Measurements from ENCODE around the gene DHODH.

DNA sequence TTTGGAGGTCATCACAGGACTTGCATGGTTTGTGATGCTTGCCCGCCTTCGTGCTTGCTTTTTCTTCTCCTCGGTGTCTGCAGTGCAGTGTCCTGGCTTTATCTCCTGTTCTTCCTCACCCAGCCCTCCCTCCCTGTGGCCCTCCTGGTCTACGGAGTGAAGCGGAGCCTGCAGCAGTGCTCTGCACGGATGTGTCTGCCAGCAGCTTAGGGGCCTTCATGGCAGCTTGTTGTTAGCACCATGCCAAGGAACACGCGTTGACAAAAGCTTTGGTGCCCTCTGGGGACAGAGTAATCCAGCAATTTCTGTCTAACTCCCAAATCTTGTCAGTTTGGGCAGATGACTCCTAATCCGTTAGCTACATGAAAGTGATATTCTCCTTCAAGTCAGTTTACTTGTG, 9.9 kb downstream of the DHODH start:
- TF ChIP-seq, protein P1, sequence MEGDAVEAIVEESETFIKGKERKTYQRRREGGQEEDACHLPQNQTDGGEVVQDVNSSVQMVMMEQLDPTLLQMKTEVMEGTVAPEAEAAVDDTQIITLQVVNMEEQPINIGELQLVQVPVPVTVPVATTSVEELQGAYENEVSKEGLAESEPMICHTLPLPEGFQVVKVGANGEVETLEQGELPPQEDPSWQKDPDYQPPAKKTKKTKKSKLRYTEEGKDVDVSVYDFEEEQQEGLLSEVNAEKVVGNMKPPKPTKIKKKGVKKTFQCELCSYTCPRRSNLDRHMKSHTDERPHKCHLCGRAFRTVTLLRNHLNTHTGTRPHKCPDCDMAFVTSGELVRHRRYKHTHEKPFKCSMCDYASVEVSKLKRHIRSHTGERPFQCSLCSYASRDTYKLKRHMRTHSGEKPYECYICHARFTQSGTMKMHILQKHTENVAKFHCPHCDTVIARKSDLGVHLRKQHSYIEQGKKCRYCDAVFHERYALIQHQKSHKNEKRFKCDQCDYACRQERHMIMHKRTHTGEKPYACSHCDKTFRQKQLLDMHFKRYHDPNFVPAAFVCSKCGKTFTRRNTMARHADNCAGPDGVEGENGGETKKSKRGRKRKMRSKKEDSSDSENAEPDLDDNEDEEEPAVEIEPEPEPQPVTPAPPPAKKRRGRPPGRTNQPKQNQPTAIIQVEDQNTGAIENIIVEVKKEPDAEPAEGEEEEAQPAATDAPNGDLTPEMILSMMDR (IDR thresholded peaks at IDR 0.05) = no peak
- TF ChIP-seq POLR2A (IDR thresholded peaks at IDR 0.05) (no peak), EP300 (IDR thresholded peaks at IDR 0.05) (no peak), POLR2AphosphoS5 (IDR thresholded peaks at IDR 0.05) (no peak)

Measured in sigmoid colon (tissue), 4 donors.